ENCODE measurements around the gene SYP.

GRCh38 chrX:49220100-49220499 lies 20.1 kb upstream of the SYP start:
- TF ChIP-seq POLR2A (IDR thresholded peaks at IDR 0.05), result no peak
- TF ChIP-seq, protein P1, sequence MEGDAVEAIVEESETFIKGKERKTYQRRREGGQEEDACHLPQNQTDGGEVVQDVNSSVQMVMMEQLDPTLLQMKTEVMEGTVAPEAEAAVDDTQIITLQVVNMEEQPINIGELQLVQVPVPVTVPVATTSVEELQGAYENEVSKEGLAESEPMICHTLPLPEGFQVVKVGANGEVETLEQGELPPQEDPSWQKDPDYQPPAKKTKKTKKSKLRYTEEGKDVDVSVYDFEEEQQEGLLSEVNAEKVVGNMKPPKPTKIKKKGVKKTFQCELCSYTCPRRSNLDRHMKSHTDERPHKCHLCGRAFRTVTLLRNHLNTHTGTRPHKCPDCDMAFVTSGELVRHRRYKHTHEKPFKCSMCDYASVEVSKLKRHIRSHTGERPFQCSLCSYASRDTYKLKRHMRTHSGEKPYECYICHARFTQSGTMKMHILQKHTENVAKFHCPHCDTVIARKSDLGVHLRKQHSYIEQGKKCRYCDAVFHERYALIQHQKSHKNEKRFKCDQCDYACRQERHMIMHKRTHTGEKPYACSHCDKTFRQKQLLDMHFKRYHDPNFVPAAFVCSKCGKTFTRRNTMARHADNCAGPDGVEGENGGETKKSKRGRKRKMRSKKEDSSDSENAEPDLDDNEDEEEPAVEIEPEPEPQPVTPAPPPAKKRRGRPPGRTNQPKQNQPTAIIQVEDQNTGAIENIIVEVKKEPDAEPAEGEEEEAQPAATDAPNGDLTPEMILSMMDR (IDR thresholded peaks at IDR 0.05), result no peak
